IPS-NIHi11 (cell line): Measurements from ENCODE around the gene CDH23.
A peak's percentile ranks its signal among the peaks of the same experiment; 100 is the strongest.
"Not testable (repeated sequence)": the region's sequence is repeated elsewhere in the genome, so short reads cannot be mapped to it uniquely, and the experiment has no call there.

Experiments used
- DNase-seq: peaks from one replicate; pipeline ENCODE4 v3.0.0; 2012; ENCODE audit warnings: mixed read lengths, low spot score

The CDH23 gene

DNA sequence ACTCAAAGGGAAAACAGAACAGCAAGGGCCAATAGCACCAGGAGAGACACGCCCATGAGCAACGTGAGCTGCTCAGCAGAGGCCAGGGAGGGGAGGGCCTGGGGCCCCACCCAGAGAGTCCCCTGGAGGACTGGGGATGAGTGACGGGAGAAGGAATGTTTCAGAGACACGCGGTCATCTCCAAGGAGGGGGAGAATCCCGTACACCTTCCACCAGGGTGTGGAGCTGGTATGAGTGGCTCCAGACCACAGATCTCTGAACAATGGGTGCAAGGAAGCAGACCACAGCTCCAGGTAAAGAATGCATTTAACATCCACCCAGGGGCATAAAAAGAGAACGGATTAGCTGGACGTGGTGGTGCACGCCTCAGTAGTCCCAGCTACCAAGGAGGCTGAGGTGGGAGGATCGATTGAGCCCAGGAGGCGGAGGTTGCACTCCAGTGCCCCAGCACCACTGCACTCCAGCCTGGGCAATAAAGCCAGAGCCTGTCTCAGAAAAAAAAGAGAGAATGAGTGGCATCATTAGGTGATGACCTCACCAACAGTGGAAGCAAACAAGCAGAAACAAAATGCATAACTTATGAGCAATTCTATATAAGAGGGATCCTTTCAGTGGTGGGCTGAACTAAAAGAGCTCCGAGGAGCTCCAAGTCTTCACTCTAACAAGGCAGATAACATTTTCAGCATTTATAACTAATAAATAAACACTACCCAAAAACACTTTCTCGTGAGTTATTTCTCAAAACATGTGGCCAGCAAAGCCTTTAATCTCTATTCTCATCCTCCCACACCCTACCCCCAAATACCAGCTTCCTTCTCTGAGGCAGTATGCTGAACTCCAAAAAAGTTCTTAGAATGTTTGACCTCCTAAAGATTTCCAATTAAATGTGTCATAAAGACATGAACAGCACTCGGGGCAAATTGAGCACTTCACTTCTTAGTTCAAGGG, 441.8 kb downstream of the CDH23 start:
- no peak for DNase-seq

DNA sequence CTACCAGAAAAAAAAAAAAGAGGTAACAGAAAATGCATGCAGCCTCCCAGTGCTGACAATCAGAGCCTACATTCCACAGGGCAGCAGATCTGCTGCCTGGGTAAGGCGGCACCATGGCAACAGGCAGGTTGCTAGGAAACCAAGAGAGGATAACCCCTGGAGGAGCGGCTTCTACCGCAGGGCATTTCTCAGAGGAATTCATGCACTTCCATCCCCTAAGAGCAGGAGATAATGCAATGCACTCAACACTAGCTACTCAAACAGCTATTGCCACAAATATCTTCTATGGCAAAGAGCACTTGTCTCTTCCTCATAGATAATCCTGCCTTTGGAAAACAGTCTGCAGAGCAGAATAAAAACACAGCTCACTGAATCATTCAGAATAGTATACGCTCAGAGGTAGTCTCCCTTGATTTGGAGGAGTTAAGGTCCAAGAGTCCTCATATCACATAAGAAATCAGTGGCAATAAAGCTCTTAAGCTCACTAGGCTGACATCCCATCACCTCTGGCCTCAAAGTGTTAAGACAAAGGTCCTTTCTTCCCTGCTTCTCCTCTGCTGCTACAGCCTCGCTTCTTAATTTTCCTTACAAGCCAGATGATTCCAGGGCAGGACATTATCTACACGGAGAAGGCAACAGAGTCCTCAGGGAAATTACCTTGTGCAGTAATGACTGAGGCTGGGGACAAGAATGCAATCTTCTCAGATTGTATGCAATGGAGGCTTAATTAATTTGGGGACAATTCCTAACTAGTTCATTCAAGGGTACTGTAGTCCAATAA, 443.6 kb downstream of the CDH23 start:
- peak; percentile 92 for DNase-seq

DNA sequence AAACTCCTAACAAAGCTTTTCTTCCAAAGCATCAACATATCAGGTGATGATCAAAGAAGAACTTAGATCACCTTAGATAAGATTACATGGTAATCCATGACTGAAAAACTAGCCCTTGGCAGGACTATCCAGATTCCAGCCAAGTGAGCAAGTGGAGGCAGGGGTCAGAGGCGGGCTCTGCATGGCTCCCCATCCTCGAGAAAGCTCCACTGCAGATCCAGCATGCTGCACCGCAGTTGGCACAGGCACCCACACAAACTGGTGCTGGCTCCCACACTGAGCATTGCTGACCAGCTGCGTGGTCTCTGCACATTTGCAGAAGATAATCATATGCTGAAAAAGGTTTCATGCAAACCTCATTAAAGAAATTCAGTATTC, 444.2 kb downstream of the CDH23 start:
- no peak for DNase-seq

DNA sequence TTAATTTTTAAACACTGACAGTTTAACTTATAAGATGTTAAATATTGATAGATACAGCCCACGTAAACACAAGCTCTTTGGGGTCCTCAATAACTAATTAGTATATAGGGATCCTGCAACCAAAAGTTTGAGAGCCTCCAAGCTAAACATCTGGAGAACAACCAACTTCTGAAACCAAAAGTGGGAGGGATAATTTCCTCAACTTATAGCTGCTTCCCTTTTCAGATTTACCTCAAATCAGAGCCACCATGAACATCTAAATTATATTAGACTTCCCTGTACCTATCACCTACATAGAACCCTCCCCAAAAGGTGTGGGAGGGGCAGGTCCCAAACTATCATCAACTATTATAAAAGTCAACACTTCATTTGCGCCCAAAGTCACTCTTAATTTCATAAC, 445.7 kb downstream of the CDH23 start:
- no peak for DNase-seq

DNA sequence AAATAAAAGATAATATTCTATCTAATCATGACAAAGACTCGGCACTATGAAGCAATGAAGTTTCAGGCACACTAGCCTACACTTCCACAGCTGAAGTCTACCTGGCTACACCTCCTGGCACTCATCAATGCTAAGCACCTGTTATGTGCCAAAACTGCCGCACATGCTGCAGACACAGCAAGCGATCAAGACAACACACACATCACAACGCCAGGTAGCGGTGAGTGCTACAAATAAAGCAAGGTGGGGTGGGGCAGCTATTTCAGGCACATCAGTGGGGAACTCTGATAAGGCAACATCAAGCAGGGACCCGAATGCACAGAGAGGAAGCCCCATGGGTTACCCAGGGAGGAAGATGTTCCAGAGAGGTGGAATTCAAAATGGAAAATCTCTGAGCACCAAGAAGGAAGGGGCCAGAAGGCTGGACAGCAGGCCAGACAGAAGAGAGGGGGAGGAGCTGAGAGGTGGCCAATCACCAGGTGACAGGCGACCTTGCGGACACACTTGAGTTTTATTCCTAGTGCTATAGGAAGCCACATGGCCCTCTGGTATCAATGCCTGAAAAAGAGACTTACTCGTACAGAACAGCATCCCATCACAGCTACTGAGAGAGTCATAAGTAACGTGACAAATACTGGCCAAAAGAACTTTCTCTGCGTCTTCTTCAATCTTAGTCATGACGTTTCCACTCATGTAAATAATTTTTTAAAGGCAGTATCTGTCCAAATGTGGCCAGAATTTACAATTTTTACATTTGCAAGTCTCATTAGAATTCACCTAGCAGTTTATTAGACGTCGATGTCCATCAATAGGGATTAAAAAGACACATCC, 446.4 kb downstream of the CDH23 start:
- no peak for DNase-seq

DNA sequence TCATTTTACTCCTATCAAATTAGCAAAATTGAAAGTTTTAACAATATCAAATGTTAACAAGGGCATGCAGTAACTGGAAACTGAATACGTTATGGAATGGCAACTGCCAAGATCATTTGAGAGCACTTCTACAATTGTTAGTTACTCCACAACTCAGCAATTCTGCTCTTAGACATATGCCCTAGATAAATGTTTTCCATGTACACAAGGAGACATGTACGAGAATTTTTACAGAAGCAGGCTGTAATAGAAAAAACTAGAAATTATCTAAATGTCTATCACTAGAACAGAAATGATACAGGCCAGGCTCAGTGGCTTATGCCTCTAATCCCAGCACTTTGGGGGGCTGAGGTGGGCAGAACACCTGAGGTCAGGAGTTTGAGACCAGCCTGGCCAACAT, 447.4 kb downstream of the CDH23 start:
- DNase-seq, result no peak

DNA sequence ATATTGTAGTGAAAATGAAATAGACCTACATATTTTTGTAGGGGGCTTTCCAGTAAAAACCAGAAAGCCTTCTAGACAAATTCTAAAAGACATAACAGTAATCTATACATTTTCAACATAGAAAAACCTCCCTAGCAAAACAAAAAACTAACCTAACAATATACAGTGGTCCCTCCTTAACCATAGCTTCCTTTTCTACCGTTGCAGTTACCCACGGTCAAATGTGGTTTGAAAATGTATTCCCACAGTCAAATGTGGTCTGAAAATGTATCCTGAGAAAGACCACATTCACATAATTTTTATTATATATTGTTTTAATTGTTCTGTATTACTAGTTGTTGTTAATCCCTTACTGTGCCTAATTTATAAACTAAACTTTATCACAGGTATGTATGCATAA, 448.0 kb downstream of the CDH23 start:
- no peak for DNase-seq

DNA sequence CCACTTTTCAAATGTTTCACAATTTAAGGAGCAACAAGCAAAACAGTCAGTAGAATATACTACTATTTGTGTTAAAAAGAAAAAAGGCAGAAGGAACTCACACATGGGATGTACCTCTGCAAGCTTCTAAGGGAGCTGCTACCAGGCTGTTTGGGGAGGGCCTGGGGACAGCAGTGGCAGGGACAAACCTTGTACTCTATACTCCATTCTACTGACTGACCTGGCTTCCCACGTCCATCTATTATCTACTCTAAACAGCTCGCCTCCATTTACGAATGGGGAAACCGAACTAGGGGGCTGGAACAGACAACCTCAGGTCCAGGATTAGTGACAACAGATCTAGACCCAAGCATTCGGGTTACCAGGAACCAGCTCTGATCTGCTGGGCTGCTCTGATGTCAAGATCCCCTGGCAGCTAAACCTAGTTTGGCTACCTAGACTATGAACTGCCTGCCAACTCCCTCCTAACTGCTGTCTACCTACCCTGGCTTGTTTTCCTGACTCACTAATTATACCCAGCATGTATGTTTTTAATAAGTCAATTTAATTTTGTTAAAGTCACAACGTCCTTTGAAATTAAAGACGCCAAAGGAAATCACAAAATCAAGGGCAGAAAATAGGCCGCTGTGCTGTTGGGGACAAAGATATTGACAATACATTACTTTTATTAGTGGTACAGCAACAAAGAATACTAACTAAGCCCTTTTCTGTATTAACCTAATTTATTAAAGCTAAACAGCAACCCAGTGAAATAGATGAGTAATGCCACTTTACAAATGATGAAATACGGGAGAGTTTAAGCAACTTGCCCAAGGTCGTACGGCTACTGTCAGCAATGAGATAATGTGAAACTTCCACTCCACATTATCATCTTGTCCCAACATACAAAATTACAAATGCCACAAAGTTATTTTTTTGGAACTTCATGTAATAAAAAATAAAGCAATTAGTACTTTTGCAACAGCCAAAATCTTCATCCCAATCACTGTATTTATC, 449.0 kb downstream of the CDH23 start:
- DNase-seq, result no peak

DNA sequence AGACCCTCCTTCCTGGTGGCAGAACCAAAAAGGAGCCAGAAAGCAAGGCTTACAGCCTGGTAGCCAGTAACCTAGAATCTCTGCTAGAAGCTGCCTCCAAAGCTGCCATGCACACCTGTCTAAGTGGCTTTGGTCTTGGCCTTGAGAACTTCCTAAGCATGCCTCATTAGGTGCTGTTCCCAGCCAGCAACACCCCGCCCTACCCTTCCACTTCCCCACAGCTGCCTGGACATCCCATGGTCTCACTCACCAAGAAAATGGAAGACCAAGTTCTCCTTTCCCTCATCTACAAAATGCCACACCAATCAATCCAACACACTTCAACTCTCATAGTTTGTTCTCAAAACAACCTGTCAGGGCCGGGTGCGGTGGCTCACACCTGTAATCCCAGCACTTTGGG, 450.1 kb downstream of the CDH23 start:
- DNase-seq, result no peak

DNA sequence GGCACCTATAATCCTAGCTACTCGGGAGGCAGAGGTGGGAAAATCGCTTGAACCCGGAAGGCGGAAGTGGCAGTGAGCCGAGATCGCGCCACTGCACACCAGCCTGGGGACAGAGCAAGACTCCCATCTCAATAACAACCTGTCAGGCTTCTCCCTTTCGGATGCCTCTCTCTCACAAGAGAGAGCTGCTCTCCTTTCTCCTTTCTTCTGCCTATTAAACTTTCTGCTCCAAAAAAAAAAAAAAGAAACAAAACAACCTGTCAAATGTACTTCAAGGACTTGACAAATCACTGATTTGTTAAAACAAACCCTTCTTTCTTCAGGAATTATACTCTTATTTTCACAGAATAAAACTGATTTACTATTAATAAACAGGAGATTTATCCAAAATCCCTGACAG, 450.7 kb downstream of the CDH23 start:
- no peak for DNase-seq

DNA sequence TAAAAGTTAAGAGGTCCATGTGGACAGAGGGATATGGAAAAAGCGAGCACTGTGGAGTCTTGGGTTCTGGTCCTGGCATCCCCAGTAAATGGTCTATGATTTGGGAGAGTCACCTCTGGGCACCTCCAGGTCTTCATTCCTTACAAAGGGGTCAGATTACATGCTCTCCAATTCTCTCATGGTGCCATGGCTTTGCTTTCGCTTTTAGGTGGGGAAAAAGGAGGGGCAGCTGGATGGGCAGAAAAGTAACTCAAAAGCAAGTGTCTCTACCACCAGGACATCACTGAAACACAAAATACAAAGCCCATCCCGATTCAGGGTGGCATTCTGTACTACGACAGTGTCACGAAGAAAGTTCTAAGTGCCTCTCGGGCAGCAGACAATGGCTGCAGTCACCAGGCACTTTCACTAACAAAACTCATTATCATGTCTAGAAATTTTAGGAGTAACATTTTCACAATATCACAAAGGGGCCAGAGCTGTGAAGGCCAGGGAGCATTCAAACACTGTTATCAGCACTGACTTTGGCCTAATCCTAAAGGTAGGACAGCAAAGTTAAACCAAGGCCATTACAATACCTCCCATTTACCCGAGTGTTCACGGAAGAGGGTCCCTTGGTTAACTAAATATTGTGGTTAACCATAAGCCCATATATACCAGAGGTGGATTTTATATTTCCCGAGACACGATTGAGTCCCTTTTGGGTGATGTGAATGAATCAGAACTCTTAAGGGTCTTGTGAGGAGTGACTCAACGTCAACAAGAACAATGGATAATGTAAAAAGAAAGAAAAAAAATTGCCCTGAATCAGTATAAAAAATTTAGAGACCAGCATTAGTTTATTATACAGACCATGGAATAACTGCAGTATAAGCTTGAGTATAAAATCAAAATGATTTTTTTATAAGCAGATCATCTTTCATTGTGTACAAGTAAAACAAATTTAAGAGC, 451.9 kb downstream of the CDH23 start:
- DNase-seq, result no peak

DNA sequence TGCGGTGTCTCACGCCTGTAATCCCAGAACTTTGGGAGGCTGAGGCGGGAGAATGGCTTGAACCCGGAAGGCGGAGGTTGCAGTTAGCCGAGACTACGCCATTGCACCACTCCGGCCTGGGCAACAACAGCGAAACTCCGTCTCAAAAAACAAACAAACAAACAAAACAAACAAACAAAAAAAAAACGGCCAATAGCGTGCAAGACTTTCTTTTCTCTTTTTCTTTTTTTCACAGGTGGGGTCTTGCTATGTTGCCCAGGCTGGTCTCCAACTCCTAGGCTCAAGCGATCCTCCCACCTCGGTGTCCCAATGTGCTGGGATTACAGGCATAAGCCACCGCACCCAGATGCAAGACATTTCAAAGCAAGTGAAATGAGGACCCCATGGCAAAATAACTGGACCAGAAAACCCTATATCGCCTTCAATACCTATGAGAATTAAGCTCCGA, 452.8 kb downstream of the CDH23 start:
- DNase-seq, result no peak

DNA sequence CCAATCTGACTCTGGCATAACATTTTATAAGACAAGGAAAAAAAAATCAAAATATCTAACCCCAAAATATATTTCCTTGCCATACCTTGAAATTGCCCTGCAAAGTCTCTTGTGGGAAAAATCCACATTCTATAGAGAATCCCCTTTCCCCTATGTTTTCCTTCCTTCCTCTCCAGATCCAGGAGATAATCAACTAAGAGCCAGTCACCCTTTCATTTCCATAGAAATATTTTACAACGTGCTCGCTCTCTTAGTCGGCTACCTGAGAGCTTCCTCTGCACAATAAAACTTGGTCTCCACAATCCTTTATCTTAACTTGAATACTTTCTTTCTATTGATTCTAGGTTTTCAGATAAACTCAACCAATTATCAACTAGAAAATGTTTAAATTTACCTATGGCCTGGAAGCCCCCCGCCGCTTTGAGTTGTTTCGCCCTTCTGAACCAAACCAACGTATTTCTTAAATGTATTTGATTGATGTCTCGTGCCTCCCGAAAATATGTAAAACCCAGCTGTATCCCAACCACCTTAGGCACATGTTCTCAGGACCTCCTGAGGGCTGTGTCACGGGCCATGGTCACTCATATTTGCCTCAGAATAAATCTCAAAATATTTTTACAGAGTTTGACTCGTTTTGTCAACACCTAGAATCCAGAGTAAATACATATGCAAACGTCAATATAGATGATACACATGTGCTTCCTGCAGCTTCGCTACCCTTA, 453.5 kb downstream of the CDH23 start:
- no peak for DNase-seq

DNA sequence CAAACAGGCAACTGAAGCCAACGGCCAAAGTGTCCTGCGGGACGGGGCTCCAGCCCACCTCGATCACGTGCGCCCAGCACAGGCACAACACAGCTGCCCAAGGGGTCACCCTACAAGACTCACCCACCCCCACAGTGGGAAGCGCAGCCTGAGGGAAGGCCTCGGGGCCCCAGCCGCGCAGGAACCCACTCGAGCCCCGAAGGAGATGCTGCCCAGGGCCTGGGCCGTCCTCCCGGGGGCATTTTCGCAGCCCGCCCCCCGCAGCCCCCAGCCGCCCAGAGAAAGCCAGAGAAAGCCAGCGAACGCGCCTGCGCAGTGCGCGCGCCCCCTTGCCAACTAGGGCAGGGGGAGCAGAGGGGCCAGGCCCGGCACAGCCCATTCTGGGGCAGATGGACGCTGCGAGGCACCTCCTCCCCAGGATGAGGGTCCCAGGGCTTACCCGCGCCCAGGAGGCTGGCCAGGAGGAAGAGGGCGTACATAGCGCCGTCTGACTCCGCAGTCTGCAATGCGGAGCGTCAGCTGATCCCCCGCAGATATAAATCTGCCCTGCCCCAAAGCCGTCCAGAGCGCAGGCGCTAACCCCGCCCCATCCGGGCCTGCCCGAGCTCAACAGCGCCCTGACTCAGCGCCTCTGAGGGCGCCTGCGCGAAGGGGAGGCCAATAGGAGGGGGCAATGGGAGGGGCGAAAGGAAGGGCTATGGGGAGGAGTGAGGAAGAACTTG, 454.2 kb downstream of the CDH23 start, which contains the start of gene PSAP:
Gene PSAP, minus strand, starts transcription at position 509 of the 722 bp plus-strand sequence. Its CDS starts 30 bp downstream, at position 479.
- peak; percentile 99 for DNase-seq

DNA sequence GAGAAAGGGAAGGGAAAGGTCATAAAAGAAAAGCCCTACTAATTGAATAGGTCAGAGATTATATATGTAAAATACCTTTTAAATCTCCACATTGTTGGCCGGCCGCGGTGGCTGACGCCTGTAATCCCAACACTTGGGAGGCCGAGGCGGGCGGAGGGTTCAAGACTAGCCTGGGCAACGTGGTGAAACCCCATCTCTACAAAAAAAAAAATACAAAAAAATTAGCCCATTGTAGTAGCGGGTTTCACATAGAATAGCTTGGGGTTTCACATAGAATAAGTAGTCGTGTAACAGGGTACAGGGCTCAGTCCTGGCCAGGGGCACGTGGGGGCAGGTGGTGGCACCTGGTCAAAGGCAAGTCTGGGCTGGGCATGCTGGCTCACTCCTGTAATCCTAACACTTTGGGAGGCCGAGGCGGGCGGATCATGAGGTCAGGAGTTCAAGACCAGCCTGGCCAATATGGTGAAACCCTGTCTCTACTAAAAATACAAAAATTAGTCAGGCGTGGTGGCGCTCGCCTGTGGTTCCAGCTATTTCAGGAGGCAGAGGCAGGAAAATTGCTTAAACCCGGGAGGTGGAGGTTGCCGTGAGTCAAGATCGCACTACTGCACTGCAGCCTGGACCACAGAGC, 454.9 kb downstream of the CDH23 start:
- DNase-seq, result not testable (repeated sequence)

DNA sequence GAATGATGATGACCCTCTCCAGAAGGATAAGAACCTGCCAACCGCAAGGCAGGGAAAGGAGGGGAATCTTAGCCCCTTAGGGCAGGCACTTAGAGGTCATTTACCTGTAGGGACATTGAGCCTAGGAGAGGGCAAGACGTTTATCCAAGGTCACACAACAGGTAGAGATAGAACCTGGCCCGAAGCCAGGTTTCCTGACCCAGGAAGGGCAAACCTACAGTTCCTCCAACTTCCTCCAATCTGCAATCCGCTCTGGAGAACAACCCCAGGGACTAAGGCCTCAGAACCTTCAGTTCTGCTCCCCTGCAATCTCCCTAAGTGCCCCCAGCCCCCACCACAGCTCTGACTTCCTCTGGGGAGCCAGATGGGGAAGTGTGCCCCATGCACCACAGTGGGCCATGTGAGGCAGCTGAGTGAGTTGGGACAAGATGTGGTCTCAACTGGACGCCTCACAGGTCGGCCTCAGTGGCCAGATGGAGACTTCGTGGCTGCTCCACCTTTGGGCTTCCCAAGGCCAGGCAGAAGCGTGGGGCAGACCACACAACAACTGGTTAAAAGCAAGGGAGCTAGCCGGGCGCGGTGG, 455.7 kb downstream of the CDH23 start:
- no peak for DNase-seq

DNA sequence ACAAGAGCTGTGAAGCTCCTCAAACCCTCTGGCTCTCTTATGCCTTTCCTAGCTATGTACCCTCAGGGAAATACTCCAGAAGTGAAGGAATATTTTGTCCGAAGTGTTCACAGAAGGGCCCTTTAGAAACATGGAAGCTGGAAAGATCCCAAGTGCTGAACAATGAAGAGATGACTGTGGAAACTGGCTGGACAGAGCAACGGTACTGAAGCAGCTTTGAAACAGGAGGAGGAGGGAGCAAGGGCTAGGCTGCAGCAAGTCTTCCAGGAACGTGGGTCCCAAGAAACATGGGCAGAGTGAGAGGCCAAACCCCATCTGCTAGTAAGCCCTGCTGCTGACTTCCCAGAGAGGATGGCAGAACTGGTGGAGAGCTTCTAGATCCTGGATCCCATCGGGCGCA, 457.3 kb downstream of the CDH23 start:
- no peak for DNase-seq
